Left colon (tissue), 2 donors: ENCODE results near the gene XCL2. TPM values are rescaled to one million over a fixed set of nuclear protein-coding genes. Genes with fewer than 3 reads are reported as not detected.
"Not testable (repeated sequence)": the region's sequence is repeated elsewhere in the genome, so short reads cannot be mapped to it uniquely, and the experiment has no call there.

Source experiments
- ATAC-seq: fragments of 200-7000 bp; cut with Tn5 transposase; one replicate; pipeline ENCODE4 v1.9.1; 2020; ENCODE audit warnings: mild to moderate bottlenecking, moderate library complexity
- DNase-seq, 2 donors: peaks; one replicate each; pipeline ENCODE4 v3.0.0-alpha.2; 2020
- intact Hi-C, 2 donors: fragments of 100-400 bp; cut with DNase I in 1 of 2; cut with micrococcal nuclease in 1 of 2; formaldehyde crosslinking; loops; one replicate each; pipeline versions ENCODE4 v1.11.2 to v1.14.0; 2022; cut with DNase I, micrococcal nuclease
- long read RNA-seq: library from polyadenylated mRNA; unstranded; transcript quantifications from one replicate; pipeline ENCODE4 v2.0.0, GENCODE V29; 2021
- total RNA-seq, 2 donors: library from RNA; stranded (reverse); fragmentation: NEBNext Ultra II Directional; extraction: Animal tissue kit (Norgen Biotek cat#: 25700); gene quantifications; one replicate each; pipeline ENCODE4 v1.2.1, GENCODE V29; 2021
- donor health status: DM: no; HTN: no; CAD: no.
- donor health status: DM: yes; HTN: yes; CAD: no.

Gene XCL2
- under 1 TPM; 0.67 to 0.70 TPM for total RNA-seq
- long read RNA-seq = 0 reads

DNA sequence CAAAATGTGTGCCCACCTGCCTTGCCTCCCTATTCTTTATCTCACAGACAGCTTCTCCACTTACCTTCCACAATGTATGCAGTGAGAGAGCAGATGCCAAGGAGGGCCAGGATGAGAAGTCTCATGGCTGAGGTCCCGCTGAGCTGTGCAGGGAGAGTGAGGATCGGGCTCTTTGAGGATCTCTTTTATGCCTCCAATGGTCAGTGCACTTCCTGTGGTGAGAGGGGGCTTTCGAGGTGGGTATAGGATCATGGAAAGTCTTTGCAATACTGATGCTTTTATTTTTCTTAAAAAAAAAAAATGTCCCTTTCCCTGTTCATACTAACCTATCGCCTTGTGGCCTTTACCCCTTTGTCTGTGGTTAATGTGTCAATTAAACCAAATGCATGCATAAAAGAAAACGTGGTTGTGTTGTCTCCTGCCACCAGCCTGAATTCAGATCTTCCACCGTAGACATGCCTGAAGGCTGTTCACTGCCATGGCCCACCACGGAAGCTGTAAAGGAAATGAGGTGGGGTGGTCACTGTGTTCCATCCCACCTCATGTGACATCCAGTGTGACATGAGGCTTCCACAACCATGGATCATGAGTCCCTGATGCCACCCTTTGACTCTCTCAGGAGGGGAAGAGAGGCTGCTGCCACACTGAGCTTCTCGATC is at the start of gene XCL2:
Gene XCL2 (minus strand): TSS at position 158 of the 659 bp plus-strand sequence. CDS start 33 bp downstream, at position 125.
- ATAC-seq, intact Hi-C loops: not testable (repeated sequence)

DNA sequence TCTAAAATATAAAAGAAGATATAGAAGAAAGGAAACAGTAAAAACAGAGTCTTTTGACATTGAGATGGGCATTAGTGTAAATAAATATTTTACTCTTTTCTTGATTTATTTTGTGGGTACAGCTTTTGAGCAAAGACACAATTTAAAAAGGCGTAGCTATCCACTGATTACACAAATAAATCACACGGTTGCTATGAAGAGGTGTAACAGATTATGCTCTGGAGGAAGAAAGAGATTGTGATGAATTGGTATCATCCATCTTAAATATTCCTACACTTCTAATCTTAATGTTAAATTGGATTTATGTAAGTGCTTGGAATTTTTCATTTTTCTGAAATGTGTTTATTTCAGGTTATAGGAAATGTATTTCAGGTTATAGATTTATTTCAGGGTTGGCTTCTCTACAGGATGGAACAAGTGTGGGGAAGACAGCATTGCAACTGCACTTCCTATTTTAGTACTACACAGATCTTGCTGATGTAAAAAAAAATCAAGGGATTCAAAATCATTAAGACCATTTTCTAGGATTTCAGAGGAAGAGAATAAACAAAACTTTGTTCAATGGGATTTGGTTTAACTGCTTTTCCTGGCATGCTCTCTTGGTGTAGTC is 47.9 kb upstream of the XCL2 start:
- ATAC-seq (no peak), DNase-seq (no peak)
- intact Hi-C loops = no loop called here

More for the DNA sequence above, at the start of gene XCL2:
- DNase-seq = not testable (repeated sequence)

GRCh38 chr1:168591066-168591465 is 47.3 kb upstream of the XCL2 start:
- ATAC-seq (no peak), DNase-seq (no peak)
- intact Hi-C loops = no loop called here

DNA sequence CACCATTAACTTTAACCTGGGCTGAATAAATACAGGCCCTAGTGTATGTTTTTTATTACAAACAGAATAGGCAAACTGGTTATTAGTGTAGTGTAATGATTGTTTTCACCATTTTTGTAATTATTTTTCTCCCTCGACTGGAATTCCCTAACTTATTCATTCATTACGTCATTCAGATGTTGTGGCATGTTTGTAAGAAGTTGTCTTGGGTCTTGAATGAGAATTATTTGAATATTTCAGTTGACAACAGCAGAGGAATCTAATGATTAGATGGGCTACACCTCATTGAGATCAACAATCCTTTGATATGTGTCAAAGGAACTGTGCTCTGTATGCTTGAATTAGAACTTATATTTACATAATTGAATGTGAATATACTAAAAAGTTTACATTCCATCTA is 45.4 kb upstream of the XCL2 start:
- ATAC-seq (no peak), DNase-seq (no peak)

GRCh38 chr1:168585937-168586336 is 42.1 kb upstream of the XCL2 start:
- ATAC-seq (no peak), DNase-seq (no peak)
- intact Hi-C loops = no loop called here

More for the DNA sequence above, 45.4 kb upstream of the XCL2 start:
- intact Hi-C loops = no loop called here

DNA sequence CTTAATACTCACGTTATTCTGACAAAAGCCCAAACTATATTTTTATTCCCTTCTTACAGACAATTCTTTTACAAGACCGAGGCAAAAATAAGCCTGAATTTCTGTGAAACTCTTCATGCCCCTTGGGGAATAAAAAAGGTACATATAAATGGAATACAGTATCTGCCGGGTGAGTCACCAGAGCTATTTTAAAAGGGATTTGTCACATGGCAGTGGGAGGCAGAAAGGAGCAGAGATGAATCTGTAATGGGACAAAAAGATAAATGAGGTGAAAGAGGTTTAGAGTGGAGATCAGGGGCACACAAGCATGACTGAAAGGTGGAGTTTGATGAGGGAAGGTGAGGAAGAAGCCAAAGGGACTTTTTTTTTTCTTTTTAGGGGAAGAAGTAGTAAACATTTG is 41.4 kb upstream of the XCL2 start:
- no peak for ATAC-seq
- DNase-seq = no peak
- intact Hi-C loops = no loop called here

GRCh38 chr1:168583571-168583970 is 39.8 kb upstream of the XCL2 start:
- DNase-seq (no peak), ATAC-seq (no peak)
- intact Hi-C loops = no loop called here

GRCh38 chr1:168582688-168583336 is 39.0 kb upstream of the XCL2 start:
- DNase-seq = no peak
- no peak for ATAC-seq
- intact Hi-C loops = no loop called here

DNA sequence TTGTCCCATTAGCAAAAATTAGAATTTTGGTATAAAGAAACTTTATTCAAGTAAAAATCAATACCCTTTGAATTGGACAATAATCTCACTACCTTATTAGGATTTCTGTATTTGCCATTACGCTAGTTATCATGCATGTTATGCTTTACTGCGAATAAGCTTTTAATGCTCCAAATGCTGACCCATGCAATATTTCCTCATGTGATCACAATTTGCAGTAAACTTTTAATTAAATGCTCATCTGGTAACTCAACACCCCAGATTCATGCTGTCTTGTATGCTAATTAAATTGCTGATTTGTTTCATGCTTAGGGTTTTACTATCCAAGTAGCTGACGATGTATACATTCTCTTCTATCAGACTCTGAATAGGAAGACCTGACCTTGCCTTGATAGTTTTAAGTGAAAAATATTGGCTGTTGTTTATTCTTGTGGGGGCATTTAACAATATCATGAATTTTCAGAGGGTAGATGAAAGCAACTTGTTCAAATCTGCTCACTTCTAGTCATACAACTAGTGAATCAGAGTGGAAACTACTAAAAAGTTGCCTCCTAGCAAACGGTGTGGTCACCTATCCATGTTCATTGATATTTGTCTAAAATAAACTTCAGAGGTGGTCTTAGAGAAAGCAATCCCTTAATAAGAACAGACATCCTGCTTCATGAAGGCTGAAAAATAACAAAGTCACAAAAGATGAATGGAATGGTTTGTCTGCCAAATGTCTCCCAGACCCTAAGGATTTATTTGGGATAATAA is 38.2 kb upstream of the XCL2 start:
- no peak for DNase-seq
- intact Hi-C loops = no loop called here
- no peak for ATAC-seq

GRCh38 chr1:168580991-168581390 is 37.2 kb upstream of the XCL2 start:
- intact Hi-C loops, DNase-seq: not testable (repeated sequence)

DNA sequence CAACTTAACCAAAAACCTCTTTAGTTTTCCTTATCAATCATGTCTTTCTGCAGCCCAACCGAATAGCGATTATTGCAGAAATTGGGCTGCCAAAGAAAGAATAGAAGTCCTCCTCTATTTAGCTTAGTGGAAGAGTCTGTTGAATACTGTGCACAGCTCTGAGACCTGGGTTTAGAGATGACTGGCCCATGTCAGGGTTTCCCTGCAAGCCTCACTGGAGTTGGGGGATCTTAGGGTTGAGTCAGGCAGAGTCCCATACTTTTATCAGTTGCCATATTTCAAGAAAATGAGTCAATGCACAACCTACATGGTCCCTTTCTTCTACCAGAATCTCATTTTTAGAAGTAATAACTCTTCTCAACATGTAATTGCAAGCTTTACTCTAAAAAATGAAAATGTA is 36.5 kb upstream of the XCL2 start:
- DNase-seq, intact Hi-C loops, ATAC-seq: not testable (repeated sequence)

More at GRCh38 chr1:168580991-168581390, 37.2 kb upstream of the XCL2 start:
- not testable (repeated sequence) for ATAC-seq

GRCh38 chr1:168578531-168579185 is 34.9 kb upstream of the XCL2 start:
- not testable (repeated sequence) for DNase-seq, ATAC-seq
- intact Hi-C loops = loop anchor here in 1 of 2 donors (10.0 kb wide), 1 partner anchor 244 kb away; no protein-coding TSS in a partner anchor

DNA sequence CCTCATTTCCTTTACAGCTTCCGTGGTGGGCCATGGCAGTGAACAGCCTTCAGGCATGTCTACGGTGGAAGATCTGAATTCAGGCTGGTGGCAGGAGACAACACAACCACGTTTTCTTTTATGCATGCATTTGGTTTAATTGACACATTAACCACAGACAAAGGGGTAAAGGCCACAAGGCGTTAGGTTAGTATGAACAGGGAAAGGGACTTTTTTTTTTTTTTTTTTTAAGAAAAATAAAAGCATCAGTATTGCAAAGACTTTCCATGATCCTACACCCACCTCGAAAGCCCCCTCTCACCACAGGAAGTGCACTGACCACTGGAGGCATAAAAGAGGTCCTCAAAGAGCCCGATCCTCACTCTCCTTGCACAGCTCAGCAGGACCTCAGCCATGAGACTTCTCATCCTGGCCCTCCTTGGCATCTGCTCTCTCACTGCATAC is 32.5 kb upstream of the XCL2 start, which contains the start of gene XCL1:
Gene XCL1 (plus strand): TSS at position 361 of the 444 bp plus-strand sequence. CDS start 33 bp downstream, at position 394.
- not testable (repeated sequence) for DNase-seq, ATAC-seq
- intact Hi-C loops = loop anchor here in 1 of 2 donors (10.0 kb wide), 1 partner anchor 241 kb away; no protein-coding TSS in a partner anchor

DNA sequence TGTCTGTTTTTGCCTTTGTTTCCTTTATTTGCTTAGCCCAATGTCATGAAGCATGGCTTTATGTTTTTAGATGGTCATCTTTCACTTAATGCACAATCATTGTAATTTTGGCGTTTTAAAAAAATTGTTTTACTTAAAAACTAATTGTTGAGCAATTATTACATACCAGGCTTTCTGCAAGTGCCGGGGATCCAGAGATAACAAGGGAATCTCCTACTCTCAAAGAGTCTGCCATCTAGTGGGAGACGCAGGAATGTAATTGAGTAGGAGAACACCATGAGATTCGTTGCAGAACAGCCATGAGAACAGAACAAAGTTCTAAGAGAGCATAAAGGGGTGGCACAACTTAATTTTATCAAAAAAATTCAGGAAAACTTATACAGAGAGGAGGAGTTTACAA is 30.4 kb upstream of the XCL2 start:
- ATAC-seq (peak; percentile 68), DNase-seq (peak in 1 of 2 donors; percentile 5)
- intact Hi-C loops = loop anchor here in 1 of 2 donors (5.0 to 10.0 kb wide), 2 partner anchors 132 to 239 kb away; no protein-coding TSS in a partner anchor

GRCh38 chr1:168572633-168573032 is 28.8 kb upstream of the XCL2 start:
- ATAC-seq (no peak), DNase-seq (no peak)
- intact Hi-C loops = loop anchor here in 1 of 2 donors (5.0 to 10.0 kb wide), 2 partner anchors 130 to 238 kb away; no protein-coding TSS in a partner anchor

GRCh38 chr1:168570652-168571051 is 26.9 kb upstream of the XCL2 start:
- ATAC-seq (no peak), DNase-seq (no peak)
- intact Hi-C loops = loop anchor here in 1 of 2 donors (5.0 to 10.0 kb wide), 2 partner anchors 128 to 236 kb away; no protein-coding TSS in a partner anchor

GRCh38 chr1:168568346-168568745 is 24.5 kb upstream of the XCL2 start:
- DNase-seq = no peak
- no peak for ATAC-seq
- intact Hi-C loops = no loop called here

- intact Hi-C loops = no loop called here
- DNase-seq = no peak
- ATAC-seq = no peak
Measured at GRCh38 chr1:168567568-168567967, 23.8 kb upstream of the XCL2 start.
